Lung (tissue), 12 donors: Measurements from ENCODE around the gene ESPNL. TPM values are rescaled to one million over a fixed set of nuclear protein-coding genes. Genes with fewer than 3 reads are reported as not detected.

Source experiments
- ATAC-seq: fragments of 200-7000 bp; cut with Tn5 transposase; one replicate; pipeline ENCODE4 v1.9.1; 2020; ENCODE audit warnings: moderate number of reproducible peaks; ENCODE audit not compliant: insufficient read depth, low FRiP score
- DNase-seq, 3 donors: peaks; one replicate each; pipeline ENCODE4 v3.0.0-alpha.2; 2013 to 2017
- H3K27ac ChIP-seq, 2 donors: one replicate each; pipeline ENCODE4 v1.5.1; 2013; ENCODE audit warnings: mild to moderate bottlenecking in 2 of 2, moderate library complexity in 2 of 2, control low read depth in 1 of 2, inconsistent platforms in 1 of 2, low read depth in 1 of 2, low read length in 1 of 2
- H3K27me3 ChIP-seq, 3 donors: one replicate each; pipeline ENCODE4 v1.5.1; 2013; ENCODE audit warnings: low read length in 2 of 3; ENCODE audit not compliant: control insufficient read depth in 3 of 3, insufficient read depth in 3 of 3
- H3K36me3 ChIP-seq, 4 donors: one replicate each; pipeline ENCODE4 v1.5.1; 2013; ENCODE audit warnings: low read length in 4 of 4, mild to moderate bottlenecking in 1 of 4, moderate library complexity in 1 of 4; ENCODE audit not compliant: control insufficient read depth in 4 of 4, insufficient read depth in 4 of 4
- H3K4me1 ChIP-seq, 5 donors: one replicate each; pipeline ENCODE4 v1.5.1; 2013; ENCODE audit warnings: low read length in 5 of 5, mild to moderate bottlenecking in 2 of 5, moderate library complexity in 1 of 5; ENCODE audit not compliant: control insufficient read depth in 5 of 5, insufficient read depth in 5 of 5
- H3K4me3 ChIP-seq: one replicate; pipeline ENCODE4 v1.5.1; 2013; ENCODE audit warnings: mild to moderate bottlenecking, control low read depth, moderate library complexity
- H3K9ac ChIP-seq, 2 donors: one replicate each; pipeline ENCODE4 v1.5.1; 2013; ENCODE audit warnings: low read length in 2 of 2, control low read depth in 1 of 2; ENCODE audit not compliant: insufficient read depth in 1 of 2
- H3K9me3 ChIP-seq, 4 donors: one replicate each; pipeline ENCODE4 v1.5.1; 2013; ENCODE audit warnings: low read length in 3 of 4, mild to moderate bottlenecking in 1 of 4, moderate library complexity in 1 of 4; ENCODE audit not compliant: control insufficient read depth in 4 of 4, insufficient read depth in 3 of 4
- CTCF ChIP-seq: IDR thresholded peaks from 2 replicates; pipeline ENCODE4 v1.5.1; 2012; ENCODE audit warnings: mild to moderate bottlenecking; ENCODE audit errors: control extremely low read depth, extremely low read depth
- WGBS, 2 donors: extraction: QIAGEN DNeasy Blood & Tissue Kit; methylation state at CpG; one replicate each; pipeline ENCODE4 v1.1.7; 2013; 5-methylcytosine and 5-hydroxymethylcytosine counted together
- polyA plus RNA-seq, 2 donors: library from polyadenylated mRNA; stranded (reverse); fragments of 200-250 nt; gene quantifications; one replicate each; pipeline ENCODE4 v1.2.1, GENCODE V29; 2013
- total RNA-seq, 2 donors: library from RNA; depleted of rRNA in 1 of 2; stranded (reverse); fragments of >200 nt in 1 of 2; gene quantifications; one replicate each; pipeline ENCODE4 v1.2.1, GENCODE V29; 2014 to 2021
- donor health status: control.
- donor health status: control.
- donor health status: Bipolar disorder and iron deficiency.
- donor health status: healthy.
- donor health status: DM: yes; HTN: yes; CAD: no.

Gene ESPNL
- total and polyA plus RNA-seq, 4 donors, result 0.07 to 3.0 (median 1.2) TPM

- no peak overlapping the region for H3K27ac ChIP-seq
- no peak overlapping the region for H3K9ac ChIP-seq
- H3K4me3 ChIP-seq, result no peak overlapping the region
- H3K9me3 ChIP-seq, result no peaks in the 10 kb centered on the region
- ATAC-seq (no peak), DNase-seq (no peak)
- H3K36me3 ChIP-seq, result peaks cover 0 to 8% (median 0%) of the 10 kb centered on the region in 4 donors
- no peaks in the 10 kb centered on the region for H3K27me3 ChIP-seq
- WGBS, 2 donors, result 82 to 84% methylated on average over 7 of the region's 7 CpGs
- no peak for TF ChIP-seq CTCF
- H3K4me1 ChIP-seq, result peaks cover 0 to 3% (median 0%) of the 10 kb centered on the region in 5 donors
Observed at GRCh38 chr2:238095143-238095542, 5.0 kb upstream of the ESPNL start.

GRCh38 chr2:238096311-238097011, 3.7 kb upstream of the ESPNL start:
- H3K4me1 ChIP-seq, result peaks cover 0 to 3% (median 0%) of the 10 kb centered on the region in 5 donors
- ATAC-seq, result no peak
- WGBS, 2 donors, result 92 to 93% methylated on average over 20 to 22 of the region's 22 CpGs
- no peak overlapping the region for H3K9ac ChIP-seq
- no peak for TF ChIP-seq CTCF
- no peak overlapping the region for H3K4me3 ChIP-seq
- peaks cover 0 to 6% (median 0%) of the 10 kb centered on the region in 4 donors for H3K36me3 ChIP-seq
- H3K27ac ChIP-seq, result no peak overlapping the region
- no peaks in the 10 kb centered on the region for H3K27me3 ChIP-seq
- no peaks in the 10 kb centered on the region for H3K9me3 ChIP-seq
- no peak for DNase-seq

GRCh38 chr2:238097201-238097987, 2.7 kb upstream of the ESPNL start:
- Histone ChIP-seq H3K27ac (no peak overlapping the region), H3K27me3 (no peaks in the 10 kb centered on the region), H3K36me3 (peaks cover 0 to 2% (median 0%) of the 10 kb centered on the region in 4 donors), H3K4me3 (no peak overlapping the region), H3K9ac (no peak overlapping the region), H3K9me3 (no peaks in the 10 kb centered on the region), H3K4me1 (peaks cover 0 to 3% (median 0%) of the 10 kb centered on the region in 5 donors)
- DNase-seq (no peak), ATAC-seq (no peak)
- WGBS, 2 donors, result 90 to 92% methylated on average over 19 of the region's 19 CpGs
- no peak for TF ChIP-seq CTCF
